Endothelial cell of umbilical vein (primary cell): ENCODE data around the gene CFP. TPM values are rescaled to one million over a fixed set of nuclear protein-coding genes. Genes with fewer than 3 reads are reported as not detected.

ENCODE experiments used
- BruUV-seq: library from RNA; stranded (reverse); fragments of 400-500 nt; replicated peaks from 2 replicates; lab custom pipeline; 2021; lab: Mats Ljungman, UMichigan
- CTCF ChIA-PET: fragments of 300-600, 350-600 bp; sonication (Branson Sonifier 250); formaldehyde crosslinking; loops from one replicate; lab custom pipeline; 2021; ENCODE audit warnings: antibody characterized with exemption, inconsistent platforms; lab: Charles Lee
- POLR2A ChIA-PET: fragments of 300-600, 350-600 bp; sonication (Branson Sonifier 250); formaldehyde crosslinking; loops from one replicate; lab custom pipeline; 2021; ENCODE audit warnings: antibody characterized with exemption, inconsistent platforms; lab: Charles Lee
- DNase-seq: peaks from one replicate; pipeline ENCODE4 v3.0.0-alpha.2; 2011; ENCODE audit warnings: low read depth, low spot score
- FAIRE-seq: peaks from 2 replicates; lab custom pipeline; 2011; peaks lifted over from hg19 to GRCh38; lab: Jason Lieb, UNC
- H2AFZ ChIP-seq: 2 replicates; pipeline ENCODE4 v1.6.0; 2012; ENCODE audit warnings: low read depth, low read length, control low read depth, inconsistent platforms
- H3K27ac ChIP-seq: 2 replicates; pipeline ENCODE4 v1.5.1; 2011; ENCODE audit warnings: low read depth, mild to moderate bottlenecking, control low read depth, low read length, moderate library complexity; ENCODE audit not compliant: insufficient read depth
- H3K27me3 ChIP-seq, 2 experiments: 2 replicates each; pipeline versions ENCODE4 v1.6.0 to v1.6.1; 2011; ENCODE audit warnings: low read length in 2 of 2, mixed read lengths in 1 of 2; ENCODE audit not compliant: control insufficient read depth in 2 of 2, insufficient read depth in 2 of 2
- H3K36me3 ChIP-seq, 2 experiments: 2 replicates in 1 of 2; 3 replicates in 1 of 2; pipeline ENCODE4 v1.5.1; 2011; ENCODE audit warnings: low read length in 2 of 2, mild to moderate bottlenecking in 1 of 2, moderate library complexity in 1 of 2; ENCODE audit not compliant: control insufficient read depth in 2 of 2, insufficient read depth in 2 of 2; ENCODE audit errors: extremely low read depth in 1 of 2
- H3K4me1 ChIP-seq: 3 replicates; pipeline ENCODE4 v1.5.1; 2011; ENCODE audit warnings: mild to moderate bottlenecking, low read length; ENCODE audit not compliant: control insufficient read depth, insufficient read depth; ENCODE audit errors: extremely low read depth
- H3K4me2 ChIP-seq: 2 replicates; pipeline ENCODE4 v1.6.1; 2011; ENCODE audit warnings: low read length, control low read depth, mixed read lengths; ENCODE audit not compliant: insufficient read depth
- H3K4me3 ChIP-seq, 3 experiments: fragments of 200-600 bp in 1 of 3; sonication (generic), shearing (Covaris generic) in 1 of 3; replicated peaks in 1 of 3; 2 replicates each; pipeline ENCODE4 v1.5.1; 2011 to 2016; ENCODE audit warnings: control low read depth in 3 of 3, low read length in 3 of 3, mild to moderate bottlenecking in 2 of 3, inconsistent platforms in 1 of 3, low read depth in 1 of 3, moderate library complexity in 1 of 3; ENCODE audit not compliant: insufficient read depth in 1 of 3
- H3K79me2 ChIP-seq: 2 replicates; pipeline ENCODE4 v1.6.0; 2012; ENCODE audit warnings: low read length, inconsistent platforms; ENCODE audit not compliant: control insufficient read depth, insufficient read depth
- H3K9ac ChIP-seq: replicated peaks from 2 replicates; pipeline ENCODE3; 2011; ENCODE audit warnings: low read length, control low read depth; ENCODE audit not compliant: insufficient read depth; ENCODE audit errors: extremely low read depth
- H3K9me1 ChIP-seq: replicated peaks from 3 replicates; pipeline ENCODE4 v1.6.0; 2011; ENCODE audit warnings: mild to moderate bottlenecking, low read length; ENCODE audit not compliant: control insufficient read depth, insufficient read depth; ENCODE audit errors: extremely low read depth
- H3K9me3 ChIP-seq: replicated peaks from 2 replicates; pipeline ENCODE4 v1.5.1; 2012; ENCODE audit warnings: low read length, inconsistent platforms; ENCODE audit not compliant: control insufficient read depth, insufficient read depth
- H4K20me1 ChIP-seq: replicated peaks from 2 replicates; pipeline ENCODE3; 2011; ENCODE audit warnings: mild to moderate bottlenecking, low read length; ENCODE audit not compliant: control insufficient read depth, insufficient read depth; ENCODE audit errors: extremely low read depth
- CTCF ChIP-seq, 2 donors: IDR thresholded peaks; 1 replicate in 1 of 2; 2 replicates in 1 of 2; pipeline ENCODE4 v1.5.1; 2011; ENCODE audit warnings: low read length in 2 of 2, mild to moderate bottlenecking in 2 of 2, moderate library complexity in 2 of 2, control low read depth in 1 of 2, inconsistent platforms in 1 of 2, low read depth in 1 of 2; ENCODE audit not compliant: insufficient read depth in 1 of 2; ENCODE audit errors: extremely low read depth in 1 of 2
- EZH2 ChIP-seq: IDR thresholded peaks from 2 replicates; pipeline ENCODE4 v1.6.1; 2012; ENCODE audit warnings: borderline replicate concordance, low read depth, mild to moderate bottlenecking, moderate library complexity, low read length, inconsistent platforms; ENCODE audit not compliant: severe bottlenecking
- FOS ChIP-seq: IDR thresholded peaks from 2 replicates; pipeline ENCODE4 v1.6.1; 2011; ENCODE audit warnings: mild to moderate bottlenecking, low read length, moderate library complexity, borderline replicate concordance; ENCODE audit not compliant: insufficient read depth
- GATA2 ChIP-seq: IDR thresholded peaks from 2 replicates; pipeline ENCODE4 v1.7.0; 2011; ENCODE audit warnings: low read depth, mild to moderate bottlenecking, moderate library complexity, mixed read lengths, low read length; ENCODE audit not compliant: insufficient read length, insufficient read depth
- JUN ChIP-seq: IDR thresholded peaks from 2 replicates; pipeline ENCODE4 v1.6.1; 2011; ENCODE audit warnings: borderline replicate concordance, low read depth; ENCODE audit not compliant: insufficient read length, insufficient read depth
- MAX ChIP-seq: IDR thresholded peaks from 2 replicates; pipeline ENCODE4 v1.6.1; 2011; ENCODE audit not compliant: insufficient read depth, insufficient read length
- MYC ChIP-seq: IDR thresholded peaks from one replicate; pipeline ENCODE4 v1.6.1; 2011; ENCODE audit warnings: mild to moderate bottlenecking, low read depth, low read length
- POLR2A ChIP-seq: IDR thresholded peaks from 2 replicates; pipeline ENCODE4 v1.6.1; 2012; ENCODE audit warnings: low read depth, mild to moderate bottlenecking, control low read depth, low read length
- POLR2AphosphoS5 ChIP-seq: IDR thresholded peaks from 2 replicates; pipeline ENCODE4 v1.6.1; 2012; ENCODE audit warnings: low read depth, mild to moderate bottlenecking, control low read depth, low read length, moderate library complexity; ENCODE audit not compliant: insufficient read depth
- dilution Hi-C: fragments of 300-500 bp; cut with MboI; formaldehyde crosslinking; loops from one replicate; pipeline ENCODE4 v1.15.0; 2019; ENCODE audit warnings: low sequenced_read_pairs; ENCODE audit not compliant: extremely low pct_ligation_motif_present
- intact Hi-C: fragments of 100-400 bp; cut with micrococcal nuclease; formaldehyde crosslinking; loops from one replicate; pipeline ENCODE4 v1.10.0; 2022
- polyA plus RNA-seq, 4 experiments: library from polyadenylated mRNA; depleted of rRNA in 3 of 4; stranded (reverse) in 3 of 4; unstranded in 1 of 4; fragments of >200 nt; gene quantifications; 2 replicates each; pipeline versions ENCODE4 v1.2.1 to v1.2.3, GENCODE V29; 2011 to 2012; ENCODE audit warnings: missing spikeins in 1 of 4
- total RNA-seq: library from RNA; stranded (reverse); gene quantifications from 2 replicates; pipeline ENCODE4 v1.2.3, GENCODE V29; 2021

The CFP gene
- total and polyA plus RNA-seq, 2 donors (not counting 3 experiments of a cell fraction or from before 2014, with no cell fraction given) = 0.69 to 1.00 TPM

GRCh38 chrX:47628982-47629381, 748 bp downstream of the CFP start:
- no peaks in the 10 kb centered on the region for H3K36me3 ChIP-seq
- no TSS peak for BruUV-seq
- no peak overlapping the region for H2AFZ ChIP-seq
- no peaks in the 10 kb centered on the region for H3K9me3 ChIP-seq
- H3K4me3 ChIP-seq = no peak overlapping the region
- no peaks in the 10 kb centered on the region for H4K20me1 ChIP-seq
- intact Hi-C loops = no loop called here
- H3K27ac ChIP-seq = no peak overlapping the region
- POLR2A ChIA-PET = no interaction called here
- no peak overlapping the region for H3K9ac ChIP-seq
- no peak for FAIRE-seq
- no peak for DNase-seq
- no peaks in the 10 kb centered on the region for H3K27me3 ChIP-seq
- no peak overlapping the region for H3K4me2 ChIP-seq
- TF ChIP-seq CTCF (IDR thresholded peaks at IDR 0.05; ENCODE audit: extremely low read depth in 1 of 2, insufficient read depth in 1 of 2, low read depth in 1 of 2, low read length in 2 of 2) (peak in 1 of 2 donors; percentile 3), MAX (no peak)
- H3K9me1 ChIP-seq = no peaks in the 10 kb centered on the region
- no peaks in the 10 kb centered on the region for H3K79me2 ChIP-seq
- peaks cover 9% of the 10 kb centered on the region for H3K4me1 ChIP-seq
- dilution Hi-C loops = no loop called here
- CTCF ChIA-PET = interaction anchor here (0.7 to 1.2 kb wide), 3 partner anchors 47 to 132 kb away, joined by 3 read pairs; partner anchors contain the start of genes ARAF and TIMP1

GRCh38 chrX:47625365-47625764, 4.4 kb downstream of the CFP start:
- POLR2A ChIA-PET = no interaction called here
- CTCF ChIA-PET = no interaction called here

More at GRCh38 chrX:47625365-47625764, 4.4 kb downstream of the CFP start:
- dilution Hi-C loops (no loop called here), intact Hi-C loops (no loop called here)
- Histone ChIP-seq H2AFZ (no peak overlapping the region), H3K9ac (no peak overlapping the region), H3K36me3 (no peaks in the 10 kb centered on the region), H3K9me3 (no peaks in the 10 kb centered on the region), H3K79me2 (no peaks in the 10 kb centered on the region), H4K20me1 (no peaks in the 10 kb centered on the region), H3K4me1 (peaks cover 11% of the 10 kb centered on the region), H3K4me3 (no peak overlapping the region), H3K27me3 (peaks cover 0 to 5% of the 10 kb centered on the region in 2 experiments), H3K9me1 (no peaks in the 10 kb centered on the region), H3K27ac (no peak overlapping the region), H3K4me2 (no peak overlapping the region)
- no peak for FAIRE-seq
- BruUV-seq = no TSS peak
- no peak for DNase-seq
- TF ChIP-seq CTCF (IDR thresholded peaks at IDR 0.05; ENCODE audit: extremely low read depth in 1 of 2, insufficient read depth in 1 of 2, low read depth in 1 of 2, low read length in 2 of 2) (no peak), JUN (no peak), MYC (no peak), EZH2 (no peak), FOS (no peak), GATA2 (no peak), POLR2AphosphoS5 (no peak), MAX (no peak), POLR2A (no peak)
